HG02981 (cell line): ENCODE data around the gene ARHGEF4.

Experiments
- ATAC-seq: cut with Tn5 transposase; IDR thresholded peaks from one replicate; pipeline ENCODE4 v1.9.1; 2021; ENCODE audit warnings: mild to moderate bottlenecking, moderate library complexity; ENCODE audit not compliant: unreplicated experiment

The ARHGEF4 gene

GRCh38 chr2:130832296-130832940 is 4.3 kb upstream of the ARHGEF4 start:
- no peak for ATAC-seq

GRCh38 chr2:130834091-130834930 is 2.4 kb upstream of the ARHGEF4 start:
- ATAC-seq: no peak

- ATAC-seq: no peak
Observed at GRCh38 chr2:130834931-130835765, 1.6 kb upstream of the ARHGEF4 start.

DNA sequence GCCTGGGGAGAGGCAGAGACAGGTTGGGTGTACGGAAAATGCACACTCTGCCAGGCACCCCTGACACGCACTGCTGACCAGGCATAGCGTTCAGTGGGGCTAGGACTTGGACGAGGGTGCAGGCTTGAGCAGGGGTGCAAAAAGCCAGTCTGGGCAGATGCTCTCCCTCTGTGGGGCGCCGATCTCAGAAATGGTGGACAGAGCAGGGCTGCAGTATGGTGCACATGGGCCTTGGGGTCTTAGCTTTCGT is 1.0 kb upstream of the ARHGEF4 start:
- no peak for ATAC-seq

DNA sequence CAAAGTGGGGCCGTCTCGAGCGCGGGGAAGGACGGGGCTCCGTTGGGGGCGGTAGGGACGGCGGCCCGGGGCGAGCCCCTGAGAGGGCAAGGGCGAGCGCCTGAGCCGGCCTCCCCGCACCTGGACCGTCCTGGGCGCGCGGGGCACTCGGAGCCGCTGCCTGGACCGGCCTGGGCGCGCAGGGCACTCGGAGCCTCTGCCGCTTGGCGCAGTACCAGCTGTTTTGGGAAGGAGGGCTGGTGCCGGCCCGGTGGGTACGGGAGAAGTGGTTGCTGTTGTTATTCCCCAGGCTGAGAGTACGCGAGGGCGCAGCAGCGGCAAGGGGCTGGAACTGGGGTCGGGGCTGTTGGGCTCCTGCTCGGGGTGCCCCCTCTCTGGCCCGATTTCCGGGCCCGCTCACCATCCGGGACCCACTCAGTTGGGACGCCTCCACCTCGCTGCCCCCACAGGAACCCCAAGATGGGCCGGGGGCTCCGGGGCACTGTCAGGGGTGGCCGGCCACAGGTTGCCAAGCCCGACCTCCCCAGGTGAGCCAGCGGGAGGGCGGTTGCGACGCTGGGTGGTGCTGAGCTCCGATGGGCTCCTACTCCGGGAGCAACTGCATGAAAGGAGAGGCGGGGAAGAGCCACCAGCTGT is 579 bp downstream of the ARHGEF4 start:
- ATAC-seq: no peak

- ATAC-seq: no peak
Observed at GRCh38 chr2:130837811-130838565, 1.3 kb downstream of the ARHGEF4 start.

DNA sequence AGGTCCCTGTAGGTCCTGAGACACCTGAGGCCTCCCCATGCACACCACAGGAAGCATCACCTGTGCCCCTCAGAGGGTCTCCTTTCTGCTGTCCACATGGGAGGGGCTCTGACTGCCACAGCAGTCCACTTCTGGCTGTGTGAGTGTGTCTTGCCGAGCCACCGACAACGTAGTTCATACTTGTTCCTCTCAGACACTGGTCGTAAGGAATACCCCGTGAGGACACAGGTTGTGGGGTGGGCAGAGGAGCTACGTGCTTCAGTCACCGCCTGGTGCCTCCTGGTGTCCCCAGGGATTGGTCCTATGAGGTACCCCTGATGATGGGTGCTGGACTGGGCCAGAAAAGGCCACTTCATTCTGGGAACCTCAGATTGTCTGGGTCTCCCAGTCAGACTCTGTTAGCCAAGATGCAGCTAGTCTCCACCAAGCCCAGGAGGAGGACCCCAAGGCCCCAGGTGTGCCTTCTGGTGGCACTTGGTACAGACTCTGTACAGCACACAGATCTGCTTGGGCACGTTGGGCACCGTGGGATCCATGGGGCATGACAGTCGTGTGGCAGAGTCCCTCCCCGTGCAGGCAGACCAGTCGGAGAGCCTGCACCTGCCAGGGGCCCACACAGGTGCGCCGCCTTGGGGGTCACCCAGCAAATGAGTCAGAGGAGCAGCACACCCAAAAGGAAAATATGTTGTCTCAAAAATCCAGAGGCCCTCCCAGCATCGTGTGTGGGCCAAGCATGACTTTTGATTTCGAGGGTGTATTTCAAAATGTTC is 2.5 kb downstream of the ARHGEF4 start:
- no peak for ATAC-seq

DNA sequence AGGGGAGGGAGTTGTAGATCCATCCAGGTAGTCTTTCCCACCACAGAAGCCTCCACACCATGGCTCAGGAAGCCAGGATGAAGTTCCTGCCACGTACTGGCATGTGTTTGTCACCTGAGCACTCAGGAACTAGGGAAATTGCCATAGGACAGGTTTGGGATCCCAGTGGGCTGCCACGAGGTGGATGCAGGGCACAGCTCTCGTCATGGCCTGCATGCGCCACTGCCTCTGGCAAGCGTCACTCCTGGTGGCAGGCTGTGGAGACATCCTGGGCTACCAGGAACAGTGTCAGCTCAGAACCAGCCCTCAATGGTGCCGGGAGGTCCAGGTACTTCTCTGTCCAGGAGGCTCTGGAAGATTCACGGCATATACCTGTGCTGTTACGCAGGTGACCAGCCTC is 3.8 kb downstream of the ARHGEF4 start:
- no peak for ATAC-seq

GRCh38 chr2:130841741-130842365 is 5.1 kb downstream of the ARHGEF4 start:
- no peak for ATAC-seq

GRCh38 chr2:130842770-130843169 is 6.1 kb downstream of the ARHGEF4 start:
- ATAC-seq: no peak

- ATAC-seq: no peak
Observed at GRCh38 chr2:130843321-130843985, 6.7 kb downstream of the ARHGEF4 start.

DNA sequence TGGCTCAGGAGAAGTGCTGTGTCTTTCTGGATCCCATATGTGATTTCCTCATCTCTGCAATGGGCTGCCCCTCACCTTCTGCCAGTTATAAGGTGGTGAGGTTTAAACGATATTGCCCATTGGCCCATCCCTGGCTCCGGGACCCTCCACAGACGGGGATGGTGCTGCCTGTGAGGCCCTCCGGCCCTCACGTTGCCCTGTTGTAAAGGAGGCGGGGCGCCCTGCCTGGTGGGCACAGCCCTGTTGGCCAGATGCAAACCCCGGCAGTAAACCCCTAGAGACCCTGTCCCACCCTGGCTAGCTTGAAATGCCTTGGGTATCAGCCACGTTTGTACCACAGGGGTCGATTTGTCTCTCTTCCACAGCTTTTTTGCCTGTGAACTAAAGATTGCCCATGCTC is 7.4 kb downstream of the ARHGEF4 start:
- no peak for ATAC-seq

GRCh38 chr2:130845505-130846085 is 8.9 kb downstream of the ARHGEF4 start:
- ATAC-seq: no peak

GRCh38 chr2:130846233-130846632 is 9.5 kb downstream of the ARHGEF4 start:
- ATAC-seq: no peak

DNA sequence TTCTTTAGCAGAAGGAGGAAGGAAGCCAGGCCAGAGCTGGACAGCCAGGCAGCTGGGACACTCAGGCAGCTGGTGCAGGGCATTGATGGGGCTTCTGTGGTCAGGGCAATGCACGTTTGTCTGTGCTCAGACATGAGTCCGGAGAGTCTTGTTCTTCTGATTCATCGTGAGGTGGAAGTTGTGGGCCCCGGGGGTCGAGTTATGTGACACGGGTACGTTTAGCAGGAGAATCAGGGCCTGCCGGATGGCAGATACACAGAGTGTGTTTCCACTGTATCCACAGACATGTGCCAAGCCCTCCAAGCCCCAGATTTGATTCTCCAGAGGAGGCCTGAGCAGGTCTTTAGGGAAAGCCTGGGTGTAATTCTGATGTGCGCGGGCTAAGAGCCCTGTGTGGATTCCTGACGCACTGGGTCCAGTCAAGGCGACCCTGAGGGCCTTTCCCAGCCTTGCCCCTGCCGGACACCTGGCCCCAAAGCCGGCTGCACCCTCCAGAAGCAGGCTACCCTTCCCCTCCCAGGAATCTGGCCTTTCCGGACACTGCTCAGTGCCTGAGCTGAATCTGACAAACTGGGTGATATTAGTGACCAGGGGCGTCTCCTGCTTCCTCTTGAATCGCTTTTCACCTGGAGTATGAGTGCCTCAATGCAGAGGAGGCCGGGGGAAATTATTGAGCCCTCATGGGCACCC is 10.1 kb downstream of the ARHGEF4 start:
- ATAC-seq: no peak

DNA sequence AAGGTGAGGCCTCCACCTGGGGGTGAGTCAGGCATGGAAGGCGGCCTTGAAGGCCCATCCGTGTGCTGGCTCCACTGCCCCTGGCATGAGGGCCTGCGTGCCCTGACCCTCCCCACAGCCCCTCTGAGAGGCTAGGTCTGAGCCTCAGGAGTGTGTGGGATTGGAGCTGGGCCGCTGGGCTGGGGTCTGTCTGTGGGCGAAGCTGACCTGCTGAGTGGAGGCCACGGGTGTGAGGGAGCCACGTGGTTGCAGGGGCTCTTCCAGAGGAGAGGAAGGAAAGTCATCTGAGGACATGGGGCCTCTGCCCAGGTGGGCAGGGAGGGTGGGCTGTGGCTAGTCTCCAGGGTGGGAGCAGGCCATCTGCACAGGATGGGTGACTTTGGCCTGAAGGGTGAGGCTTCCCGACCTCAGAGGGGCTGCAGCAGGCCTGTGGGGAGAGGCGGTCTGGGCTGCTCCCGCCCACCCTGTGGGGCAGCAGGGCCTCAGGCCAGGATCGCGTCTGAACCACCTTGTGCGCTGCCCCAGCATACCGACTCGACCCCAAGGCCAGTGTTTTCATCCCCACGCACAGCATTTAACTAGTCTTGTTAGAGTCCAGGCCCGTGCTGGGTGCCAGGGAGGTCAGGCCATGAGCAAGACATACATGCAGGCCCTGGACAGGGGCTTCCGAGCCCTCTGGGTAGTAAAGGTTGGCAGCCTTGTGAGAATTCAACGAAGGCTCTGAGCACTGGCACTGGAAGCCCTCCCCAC is 11.2 kb downstream of the ARHGEF4 start:
- ATAC-seq: no peak

DNA sequence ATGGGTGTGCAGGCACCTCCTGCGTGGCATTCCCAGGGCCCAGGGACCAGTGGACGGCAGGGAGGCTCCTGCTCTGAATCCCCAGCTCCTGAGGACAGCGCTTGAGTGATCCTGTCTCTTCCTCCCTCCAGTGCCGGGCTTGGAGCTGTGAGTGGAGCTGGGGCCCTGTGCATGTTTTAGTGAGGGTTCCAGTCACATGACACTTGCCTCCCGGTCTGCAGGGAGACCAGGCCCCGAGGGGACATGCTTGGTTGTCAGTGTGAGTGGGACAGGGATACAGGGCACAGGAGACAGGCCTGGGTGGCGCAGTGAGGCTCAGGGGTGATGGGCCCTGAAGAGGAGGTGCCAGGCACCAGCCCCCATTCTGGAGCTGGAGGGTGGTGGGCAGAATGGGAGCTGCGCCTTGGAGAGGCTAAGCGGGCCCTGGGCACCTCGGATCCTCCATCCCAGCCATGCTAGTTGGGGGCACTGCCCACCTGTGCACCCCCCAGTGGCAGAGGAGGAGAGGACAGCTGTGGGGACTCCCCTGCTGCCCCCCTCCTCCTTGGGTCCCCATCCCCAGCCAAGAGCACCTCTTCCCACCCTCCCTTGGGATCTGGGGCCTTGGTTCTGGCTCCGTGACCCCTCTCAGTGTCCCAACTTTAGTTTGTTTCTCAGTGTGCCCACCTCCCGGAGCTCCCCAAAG is 12.0 kb downstream of the ARHGEF4 start:
- no peak for ATAC-seq
